Neuronal stem cell (in vitro differentiated cells): ENCODE results near the gene MMP14.
A peak's percentile ranks its signal among the peaks of the same experiment; 100 is the strongest.

ENCODE experiments used
- DNase-seq: peaks from one replicate; pipeline ENCODE4 v3.0.0-alpha.2; 2013; ENCODE audit warnings: low spot score
- H2AFZ ChIP-seq: one replicate; pipeline ENCODE4 v1.6.1; 2013; ENCODE audit warnings: mild to moderate bottlenecking, low read length, inconsistent platforms
- H2AK5ac ChIP-seq: 2 replicates; pipeline ENCODE4 v1.6.1; 2013; ENCODE audit warnings: low read depth, mild to moderate bottlenecking, inconsistent platforms, low read length, moderate library complexity, mixed read lengths
- H2BK120ac ChIP-seq: 2 replicates; pipeline ENCODE4 v1.6.1; 2013; ENCODE audit warnings: low read depth, mild to moderate bottlenecking, inconsistent platforms, low read length, moderate library complexity, mixed read lengths
- H2BK12ac ChIP-seq: one replicate; pipeline ENCODE4 v1.6.1; 2013; ENCODE audit warnings: low read length, inconsistent platforms
- H2BK15ac ChIP-seq: 2 replicates; pipeline ENCODE4 v1.6.1; 2013; ENCODE audit warnings: mild to moderate bottlenecking, low read length, inconsistent platforms, mixed read lengths
- H2BK5ac ChIP-seq: one replicate; pipeline ENCODE4 v1.6.1; 2013; ENCODE audit warnings: inconsistent platforms, mild to moderate bottlenecking, low read length, moderate library complexity
- H3K14ac ChIP-seq: one replicate; pipeline ENCODE4 v1.6.1; 2013; ENCODE audit warnings: low read length, inconsistent platforms
- H3K18ac ChIP-seq: 2 replicates; pipeline ENCODE4 v1.6.1; 2013; ENCODE audit warnings: low read length, inconsistent platforms
- H3K23ac ChIP-seq: 2 replicates; pipeline ENCODE4 v1.6.1; 2013; ENCODE audit warnings: low read depth, mild to moderate bottlenecking, mixed read lengths, low read length, inconsistent platforms; ENCODE audit not compliant: poor library complexity
- H3K27ac ChIP-seq: replicated peaks from 3 replicates; pipeline ENCODE4 v1.5.1; 2013; ENCODE audit warnings: low read length, inconsistent platforms
- H3K27me3 ChIP-seq, 3 experiments: 2 replicates each; pipeline ENCODE4 v1.6.1; 2013; ENCODE audit warnings: low read length in 3 of 3, mild to moderate bottlenecking in 2 of 3, inconsistent platforms in 1 of 3, low read depth in 1 of 3, mixed read lengths in 1 of 3, moderate library complexity in 1 of 3; ENCODE audit not compliant: control insufficient read depth in 3 of 3, insufficient read depth in 3 of 3
- H3K36me3 ChIP-seq, 2 donors: replicated peaks in 1 of 2; 2 replicates each; pipeline ENCODE4 v1.6.1; 2013; ENCODE audit warnings: low read length in 2 of 2; ENCODE audit not compliant: control insufficient read depth in 2 of 2, insufficient read depth in 2 of 2
- H3K4ac ChIP-seq: 2 replicates; pipeline ENCODE4 v1.6.1; 2013; ENCODE audit warnings: inconsistent platforms, mild to moderate bottlenecking, low read length, moderate library complexity
- H3K4me1 ChIP-seq, 2 donors: 1 replicate in 1 of 2; 2 replicates in 1 of 2; pipeline ENCODE4 v1.6.1; 2013; ENCODE audit warnings: low read length in 2 of 2, low read depth in 1 of 2; ENCODE audit not compliant: control insufficient read depth in 2 of 2, insufficient read depth in 1 of 2
- H3K4me2 ChIP-seq: one replicate; pipeline ENCODE4 v1.6.1; 2013; ENCODE audit warnings: mild to moderate bottlenecking, low read length, inconsistent platforms; ENCODE audit not compliant: insufficient read depth, poor library complexity, severe bottlenecking
- H3K4me3 ChIP-seq, 2 donors: 2 replicates each; pipeline ENCODE4 v1.5.1; 2013; ENCODE audit warnings: low read length in 2 of 2, mild to moderate bottlenecking in 2 of 2, inconsistent platforms in 1 of 2, moderate library complexity in 1 of 2
- H3K79me1 ChIP-seq: one replicate; pipeline ENCODE4 v1.6.1; 2013; ENCODE audit warnings: low read depth, mild to moderate bottlenecking, inconsistent platforms, low read length, moderate library complexity
- H3K9ac ChIP-seq: one replicate; pipeline ENCODE4 v1.6.1; 2013; ENCODE audit warnings: mild to moderate bottlenecking, low read depth, low read length, inconsistent platforms; ENCODE audit not compliant: poor library complexity
- H3K9me3 ChIP-seq, 2 donors: replicated peaks in 1 of 2; 2 replicates each; pipeline versions ENCODE3 to v1.6.1; 2013; ENCODE audit warnings: low read length in 2 of 2, mild to moderate bottlenecking in 2 of 2, inconsistent platforms in 1 of 2, low read depth in 1 of 2, mixed read lengths in 1 of 2, moderate library complexity in 1 of 2; ENCODE audit not compliant: control insufficient read depth in 2 of 2, insufficient read depth in 1 of 2
- H4K8ac ChIP-seq: one replicate; pipeline ENCODE4 v1.6.1; 2013; ENCODE audit warnings: low read depth, mild to moderate bottlenecking, inconsistent platforms, low read length, moderate library complexity
- H4K91ac ChIP-seq: one replicate; pipeline ENCODE4 v1.6.1; 2013; ENCODE audit warnings: low read length, low read depth, mild to moderate bottlenecking, inconsistent platforms; ENCODE audit not compliant: poor library complexity
- WGBS, 2 donors: extraction: QIAGEN DNeasy Blood & Tissue Kit; methylation state at CpG; one replicate each; pipeline ENCODE4 v1.1.7; 2013; ENCODE audit warnings: missing lambda C conversion rate in 2 of 2, mixed read lengths in 1 of 2; ENCODE audit not compliant: insufficient read length in 2 of 2, insufficient replicate concordance in 1 of 2; ENCODE audit errors: extremely low coverage in 2 of 2; 5-methylcytosine and 5-hydroxymethylcytosine counted together

Gene MMP14

GRCh38 chr14:22885975-22886374, 49.6 kb downstream of the MMP14 start:
- H3K4me1 ChIP-seq, result peaks cover 34 to 41% of the 10 kb centered on the region in 2 donors
- no peak overlapping the region for H4K91ac ChIP-seq
- peak overlapping the region; percentile 91 for H3K4me2 ChIP-seq
- peaks cover 2% of the 10 kb centered on the region for H3K79me1 ChIP-seq
- H3K9ac ChIP-seq, result no peak overlapping the region
- no peak overlapping the region for H4K8ac ChIP-seq
- no peak overlapping the region for H2BK5ac ChIP-seq
- no peak overlapping the region for H3K4ac ChIP-seq
- H2BK120ac ChIP-seq, result no peak overlapping the region
- peak overlapping the region; percentile 70 for H3K23ac ChIP-seq
- H2AK5ac ChIP-seq, result peak overlapping the region; percentile 71
- no CpG with 5 or more reads among the region's 21 CpGs for WGBS, 2 donors
- no peak overlapping the region for H3K14ac ChIP-seq
- no peak overlapping the region for H2BK15ac ChIP-seq
- no peak for DNase-seq
- H3K4me3 ChIP-seq, result peak overlapping the region in 1 of 2 donors; percentile 61
- H3K18ac ChIP-seq, result peak overlapping the region; percentile 39
- H3K27ac ChIP-seq, result no peak overlapping the region
- peak overlapping the region; percentile 91 for H2AFZ ChIP-seq
- no peaks in the 10 kb centered on the region for H3K36me3 ChIP-seq
- H3K9me3 ChIP-seq, result no peaks in the 10 kb centered on the region
- H2BK12ac ChIP-seq, result peak overlapping the region; percentile 2
- H3K27me3 ChIP-seq, result peaks cover 0 to 6% (median 0%) of the 10 kb centered on the region in 3 experiments

GRCh38 chr14:22886500-22887259, 50.3 kb downstream of the MMP14 start:
- WGBS, 2 donors, result no CpG with 5 or more reads among the region's 77 CpGs
- DNase-seq, result peak; percentile 82
- Histone ChIP-seq H3K9ac (peak overlapping the region; percentile 73), H3K4me2 (peak overlapping the region; percentile 91), H2BK15ac (peak overlapping the region; percentile 10), H2AK5ac (peak overlapping the region; percentile 71), H3K27ac (peak overlapping the region; percentile 88), H4K91ac (no peak overlapping the region), H3K79me1 (peaks cover 2% of the 10 kb centered on the region), H3K4me1 (peaks cover 34 to 41% of the 10 kb centered on the region in 2 donors), H3K18ac (peak overlapping the region; percentile 92), H3K23ac (peak overlapping the region; percentile 70), H2BK12ac (no peak overlapping the region), H3K4me3 (peak overlapping the region; percentile 61 to 79), H2BK120ac (no peak overlapping the region), H3K36me3 (no peaks in the 10 kb centered on the region), H2AFZ (peak overlapping the region; percentile 91), H3K4ac (no peak overlapping the region), H2BK5ac (no peak overlapping the region), H3K14ac (peak overlapping the region; percentile 73), H4K8ac (no peak overlapping the region), H3K9me3 (no peaks in the 10 kb centered on the region), H3K27me3 (peaks cover 0 to 6% (median 0%) of the 10 kb centered on the region in 3 experiments)

GRCh38 chr14:22887260-22887989, 51.0 kb downstream of the MMP14 start:
- Histone ChIP-seq H3K18ac (no peak overlapping the region), H3K27ac (peak overlapping the region; percentile 88), H2AFZ (peak overlapping the region; percentile 91), H4K91ac (no peak overlapping the region), H3K14ac (no peak overlapping the region), H4K8ac (no peak overlapping the region), H3K9ac (no peak overlapping the region), H2BK120ac (no peak overlapping the region), H2BK15ac (no peak overlapping the region), H3K27me3 (peaks cover 0 to 6% (median 0%) of the 10 kb centered on the region in 3 experiments), H3K23ac (no peak overlapping the region), H2AK5ac (no peak overlapping the region), H3K4ac (no peak overlapping the region), H3K36me3 (no peaks in the 10 kb centered on the region), H2BK5ac (no peak overlapping the region), H3K4me3 (peak overlapping the region; percentile 61 to 79), H3K4me1 (peaks cover 30 to 35% of the 10 kb centered on the region in 2 donors), H3K4me2 (peak overlapping the region; percentile 91), H2BK12ac (no peak overlapping the region), H3K79me1 (peaks cover 2% of the 10 kb centered on the region), H3K9me3 (no peaks in the 10 kb centered on the region)
- DNase-seq, result peak; percentile 76
- WGBS, 2 donors, result no CpG with 5 or more reads among the region's 11 CpGs

GRCh38 chr14:22887990-22888378, 51.6 kb downstream of the MMP14 start:
- H3K18ac ChIP-seq, result peak overlapping the region; percentile 40
- H3K27ac ChIP-seq, result no peak overlapping the region
- H2BK5ac ChIP-seq, result no peak overlapping the region

More at GRCh38 chr14:22887990-22888378, 51.6 kb downstream of the MMP14 start:
- Histone ChIP-seq H2BK120ac (no peak overlapping the region), H3K36me3 (no peaks in the 10 kb centered on the region), H2BK15ac (no peak overlapping the region), H3K23ac (no peak overlapping the region), H3K27me3 (peaks cover 0 to 6% (median 0%) of the 10 kb centered on the region in 3 experiments), H2AFZ (peak overlapping the region; percentile 68), H3K79me1 (peaks cover 2% of the 10 kb centered on the region), H3K4ac (no peak overlapping the region), H4K91ac (no peak overlapping the region), H4K8ac (no peak overlapping the region), H3K9ac (no peak overlapping the region), H3K9me3 (no peaks in the 10 kb centered on the region), H3K4me1 (peaks cover 26 to 31% of the 10 kb centered on the region in 2 donors), H3K14ac (no peak overlapping the region), H3K4me2 (peak overlapping the region; percentile 56), H3K4me3 (peak overlapping the region in 1 of 2 donors; percentile 61), H2AK5ac (no peak overlapping the region), H2BK12ac (peak overlapping the region; percentile 92)
- DNase-seq, result no peak
- WGBS, 2 donors, result no CpG with 5 or more reads among the region's 5 CpGs
